GM10248 (cell line): ENCODE measurements around the gene AMZ1.

Experiments used
- CTCF ChIA-PET: fragments of 300-600 bp; sonication (Branson Sonifier 250); formaldehyde crosslinking; extraction: SDS; loops from one replicate; lab custom pipeline; 2021; ENCODE audit warnings: antibody characterized with exemption; lab: Yijun Ruan, JAX
- POLR2A ChIA-PET: fragments of 350-650 bp; sonication (Branson Sonifier 250); formaldehyde crosslinking; extraction: SDS; loops from one replicate; lab custom pipeline; 2020; ENCODE audit warnings: antibody characterized with exemption; lab: Yijun Ruan, JAX
- DNase-seq: peaks from one replicate; pipeline ENCODE4 v3.0.0; 2012; ENCODE audit errors: extremely low spot score
- CTCF ChIP-seq: IDR thresholded peaks from 2 replicates; pipeline ENCODE4 v1.5.1; 2012; ENCODE audit warnings: mild to moderate bottlenecking, low read depth; ENCODE audit errors: extremely low read depth, missing control alignments, control extremely low read depth

The AMZ1 gene

DNA sequence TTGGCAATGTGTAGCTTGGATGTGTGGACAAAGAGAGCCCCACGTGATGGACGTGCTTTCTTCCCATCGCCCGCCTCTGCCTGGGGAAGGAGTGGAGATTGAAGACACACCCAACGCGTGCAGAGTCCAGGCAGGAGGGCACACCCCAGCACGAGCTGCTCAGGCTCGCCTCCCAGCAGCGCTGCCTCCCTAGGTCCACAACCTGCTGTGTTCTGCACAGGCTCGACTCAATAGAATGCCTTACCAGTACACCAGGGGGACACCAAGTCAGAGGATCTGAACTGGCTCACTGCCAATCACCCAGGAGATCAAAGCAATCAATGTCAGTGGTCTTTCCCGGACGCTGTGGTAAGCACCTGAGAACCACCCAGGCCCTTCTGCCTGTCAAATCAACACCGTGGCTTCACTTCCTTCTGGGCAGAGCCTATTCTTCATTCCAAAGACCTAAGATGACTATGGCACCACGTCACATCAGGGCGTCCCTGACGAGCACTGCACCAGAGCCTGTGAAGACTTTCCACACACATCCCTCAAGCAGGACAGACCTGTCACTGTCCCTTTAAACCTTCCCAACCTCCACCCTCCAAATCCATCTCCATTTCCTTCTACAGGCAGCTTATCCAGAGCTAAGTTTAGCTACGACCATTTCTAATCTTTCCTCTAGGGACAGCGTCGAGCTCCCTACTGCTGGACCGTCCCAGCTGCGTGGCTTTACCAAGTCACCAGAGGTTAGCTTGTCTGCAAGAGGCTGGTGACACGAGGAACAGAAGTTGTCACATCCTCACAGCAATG lies 72.3 kb downstream of the AMZ1 start:
- DNase-seq = no peak
- ChIA-PET POLR2A (no interaction called here), CTCF (interaction anchor here (0.6 to 5.0 kb wide), 6 partner anchors 8 to 49 kb away, joined by 3 to 27 read pairs (median 8); no protein-coding TSS in a partner anchor)
- TF ChIP-seq CTCF = no peak

DNA sequence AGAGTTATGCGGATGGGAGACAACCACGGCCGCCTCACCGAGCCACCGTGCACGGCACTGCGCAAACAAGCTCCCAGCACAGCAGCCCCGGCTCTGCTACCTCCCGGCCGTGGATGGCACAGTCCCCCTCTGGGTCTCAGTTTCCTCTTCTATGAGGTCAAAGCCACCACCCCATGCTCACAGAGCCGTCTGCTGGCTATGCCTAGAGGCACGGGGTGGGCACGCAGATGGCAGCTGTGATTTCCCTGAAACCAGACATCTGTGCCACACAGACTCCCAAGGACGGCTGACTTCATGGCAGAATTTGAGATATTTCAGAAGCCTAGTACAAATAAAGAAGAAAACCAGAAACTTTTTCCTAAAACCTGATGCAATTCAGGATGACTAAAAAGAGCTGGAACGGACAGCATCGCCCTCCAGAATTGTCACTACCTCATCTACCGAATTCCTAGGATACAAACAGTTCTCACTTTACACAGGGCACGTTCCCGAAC lies 73.2 kb downstream of the AMZ1 start:
- TF ChIP-seq CTCF = no peak
- CTCF ChIA-PET = interaction anchor here (0.8 to 5.0 kb wide), 7 partner anchors 9 to 50 kb away, joined by 3 to 27 read pairs (median 8); no protein-coding TSS in a partner anchor
- POLR2A ChIA-PET = no interaction called here
- no peak for DNase-seq

DNA sequence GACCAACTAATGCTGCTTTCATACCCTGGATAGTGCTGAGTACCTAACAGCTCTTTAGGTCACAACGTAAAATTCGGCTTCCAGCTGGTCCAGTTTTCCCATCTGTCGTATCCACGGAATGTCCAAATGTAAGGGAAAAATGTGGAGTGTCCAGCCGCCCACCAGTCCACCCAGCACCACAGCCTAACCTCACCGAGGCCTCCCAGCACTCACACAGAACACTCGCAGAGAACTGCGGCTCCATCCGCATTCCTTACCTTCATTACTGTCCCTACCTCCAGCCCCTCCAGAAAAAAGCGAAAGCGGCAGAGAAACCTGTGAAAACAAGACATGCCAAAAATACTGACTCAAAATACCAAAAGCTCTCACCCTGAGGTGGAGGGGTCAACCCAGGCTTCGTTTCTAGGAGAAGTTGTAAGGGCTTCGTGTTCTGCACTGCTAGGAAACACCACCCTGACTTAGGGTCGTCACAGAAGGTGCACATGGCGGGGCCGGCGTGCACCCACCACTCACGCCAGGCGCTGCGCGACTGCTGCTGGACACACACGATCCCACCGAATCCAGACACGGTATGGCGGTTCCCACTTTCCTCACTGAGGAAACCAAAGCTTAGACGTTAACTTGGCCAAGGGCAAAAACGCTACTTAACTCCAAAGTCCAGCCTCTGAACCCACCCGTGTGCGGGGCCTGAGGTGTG lies 73.9 kb downstream of the AMZ1 start:
- CTCF ChIA-PET = interaction anchor here (0.8 to 5.0 kb wide), 8 partner anchors 8 to 51 kb away, joined by 3 to 27 read pairs (median 6); no protein-coding TSS in a partner anchor
- TF ChIP-seq CTCF = no peak
- no peak for DNase-seq
- POLR2A ChIA-PET = no interaction called here

GRCh38 chr7:2763597-2763996 lies 75.6 kb downstream of the AMZ1 start:
- ChIA-PET CTCF (interaction anchor here (0.7 to 1.4 kb wide), 5 partner anchors 12 to 101 kb away, joined by 3 to 5 read pairs (median 4); no protein-coding TSS in a partner anchor), POLR2A (interaction anchor here (0.7 kb wide), 1 partner anchor 53 kb away, joined by 4 read pairs; no protein-coding TSS in a partner anchor)
- DNase-seq = no peak
- TF ChIP-seq CTCF = no peak

GRCh38 chr7:2764621-2765020 lies 76.6 kb downstream of the AMZ1 start:
- ChIA-PET CTCF (no interaction called here), POLR2A (no interaction called here)
- no peak for TF ChIP-seq CTCF
- DNase-seq = no peak
